ENCODE results near the gene CEACAM4.

GRCh38 chr19:41612483-41612882 is 14.4 kb downstream of the CEACAM4 start:
- TF ChIP-seq CTCF (IDR thresholded peaks at IDR 0.05): no peak
- TF ChIP-seq POLR2A (IDR thresholded peaks at IDR 0.05): no peak

Data from testis (tissue), 2 donors.